ENCODE measurements around the gene TMPRSS6. TPM values are rescaled to one million over a fixed set of nuclear protein-coding genes. Genes with fewer than 3 reads are reported as not detected.

Gene TMPRSS6
- total RNA-seq, 1 donor, result not detected

- no peak for TF ChIP-seq CTCF (IDR thresholded peaks at IDR 0.05; ENCODE audit: extremely low read depth, low read depth, low read length)
- H3K4me1 ChIP-seq (ENCODE audit: insufficient read depth, low read length), result peaks cover 10% of the 10 kb centered on the region
- no peak overlapping the region for H3K4me3 ChIP-seq (ENCODE audit: insufficient read depth, low read length)
- H3K9me3 ChIP-seq (ENCODE audit: low read depth, low read length), result no peaks in the 10 kb centered on the region
- DNase-seq (ENCODE audit: insufficient read length, low spot score, missing footprints), result peak; percentile 36
- no peaks in the 10 kb centered on the region for H4K20me1 ChIP-seq (ENCODE audit: insufficient read depth, low read length)
- H3K27ac ChIP-seq (ENCODE audit: low read depth, low read length), result no peak overlapping the region
- H3K36me3 ChIP-seq (ENCODE audit: insufficient read depth, low read length), result no peaks in the 10 kb centered on the region
- no peak overlapping the region for H2AFZ ChIP-seq (ENCODE audit: low read length)
- no peak overlapping the region for H3K4me2 ChIP-seq (ENCODE audit: insufficient read depth, low read length)
- no peaks in the 10 kb centered on the region for H3K27me3 ChIP-seq (ENCODE audit: insufficient read depth, low read length)
- H3K79me2 ChIP-seq (ENCODE audit: insufficient read depth, low read length), result no peaks in the 10 kb centered on the region
Observed at GRCh38 chr22:37043209-37043827, 66.2 kb downstream of the TMPRSS6 start.

- Histone ChIP-seq H3K9me3 (ENCODE audit: low read depth, low read length) (no peaks in the 10 kb centered on the region), H3K4me1 (ENCODE audit: insufficient read depth, low read length) (peaks cover 5% of the 10 kb centered on the region), H2AFZ (ENCODE audit: low read length) (no peak overlapping the region), H3K27ac (ENCODE audit: low read depth, low read length) (no peak overlapping the region), H4K20me1 (ENCODE audit: insufficient read depth, low read length) (no peaks in the 10 kb centered on the region), H3K36me3 (ENCODE audit: insufficient read depth, low read length) (no peaks in the 10 kb centered on the region), H3K4me3 (ENCODE audit: insufficient read depth, low read length) (no peak overlapping the region), H3K27me3 (ENCODE audit: insufficient read depth, low read length) (peaks cover 8% of the 10 kb centered on the region), H3K4me2 (ENCODE audit: insufficient read depth, low read length) (no peak overlapping the region), H3K79me2 (ENCODE audit: insufficient read depth, low read length) (no peaks in the 10 kb centered on the region)
- DNase-seq (ENCODE audit: insufficient read length, low spot score, missing footprints), result no peak
- no peak for TF ChIP-seq CTCF (IDR thresholded peaks at IDR 0.05; ENCODE audit: extremely low read depth, low read depth, low read length)
Observed at GRCh38 chr22:37039466-37039865, 70.0 kb downstream of the TMPRSS6 start.

GRCh38 chr22:37037669-37038068 lies 71.8 kb downstream of the TMPRSS6 start:
- H3K4me1 ChIP-seq (ENCODE audit: insufficient read depth, low read length), result peaks cover 8% of the 10 kb centered on the region
- H3K79me2 ChIP-seq (ENCODE audit: insufficient read depth, low read length), result no peaks in the 10 kb centered on the region
- H3K27ac ChIP-seq (ENCODE audit: low read depth, low read length), result no peak overlapping the region
- H4K20me1 ChIP-seq (ENCODE audit: insufficient read depth, low read length), result no peaks in the 10 kb centered on the region
- TF ChIP-seq CTCF (IDR thresholded peaks at IDR 0.05; ENCODE audit: extremely low read depth, low read depth, low read length), result no peak
- peaks cover 8% of the 10 kb centered on the region for H3K27me3 ChIP-seq (ENCODE audit: insufficient read depth, low read length)
- no peak overlapping the region for H2AFZ ChIP-seq (ENCODE audit: low read length)
- H3K36me3 ChIP-seq (ENCODE audit: insufficient read depth, low read length), result no peaks in the 10 kb centered on the region
- no peaks in the 10 kb centered on the region for H3K9me3 ChIP-seq (ENCODE audit: low read depth, low read length)
- DNase-seq (ENCODE audit: insufficient read length, low spot score, missing footprints), result peak; percentile 42
- H3K4me2 ChIP-seq (ENCODE audit: insufficient read depth, low read length), result no peak overlapping the region
- H3K4me3 ChIP-seq (ENCODE audit: insufficient read depth, low read length), result no peak overlapping the region

GRCh38 chr22:37036655-37037377 lies 72.7 kb downstream of the TMPRSS6 start:
- Histone ChIP-seq H3K27me3 (ENCODE audit: insufficient read depth, low read length) (peaks cover 8% of the 10 kb centered on the region), H3K4me2 (ENCODE audit: insufficient read depth, low read length) (no peak overlapping the region), H3K4me1 (ENCODE audit: insufficient read depth, low read length) (peaks cover 12% of the 10 kb centered on the region), H3K27ac (ENCODE audit: low read depth, low read length) (no peak overlapping the region), H3K79me2 (ENCODE audit: insufficient read depth, low read length) (no peaks in the 10 kb centered on the region), H4K20me1 (ENCODE audit: insufficient read depth, low read length) (no peaks in the 10 kb centered on the region), H3K36me3 (ENCODE audit: insufficient read depth, low read length) (no peaks in the 10 kb centered on the region), H3K4me3 (ENCODE audit: insufficient read depth, low read length) (no peak overlapping the region), H2AFZ (ENCODE audit: low read length) (no peak overlapping the region), H3K9me3 (ENCODE audit: low read depth, low read length) (no peaks in the 10 kb centered on the region)
- TF ChIP-seq CTCF (IDR thresholded peaks at IDR 0.05; ENCODE audit: extremely low read depth, low read depth, low read length), result no peak
- DNase-seq (ENCODE audit: insufficient read length, low spot score, missing footprints), result peak; percentile 50
